NT2/D1 (cell line): ENCODE results near the gene HSD17B1.

Source experiments
- YY1 ChIP-seq: IDR thresholded peaks from 2 replicates; pipeline ENCODE4 v1.6.1; 2011; ENCODE audit not compliant: insufficient read length, insufficient read depth
- ZNF274 ChIP-seq: IDR thresholded peaks from 2 replicates; pipeline ENCODE4 v1.6.1; 2011; ENCODE audit warnings: mild to moderate bottlenecking, low read depth, low read length

DNA sequence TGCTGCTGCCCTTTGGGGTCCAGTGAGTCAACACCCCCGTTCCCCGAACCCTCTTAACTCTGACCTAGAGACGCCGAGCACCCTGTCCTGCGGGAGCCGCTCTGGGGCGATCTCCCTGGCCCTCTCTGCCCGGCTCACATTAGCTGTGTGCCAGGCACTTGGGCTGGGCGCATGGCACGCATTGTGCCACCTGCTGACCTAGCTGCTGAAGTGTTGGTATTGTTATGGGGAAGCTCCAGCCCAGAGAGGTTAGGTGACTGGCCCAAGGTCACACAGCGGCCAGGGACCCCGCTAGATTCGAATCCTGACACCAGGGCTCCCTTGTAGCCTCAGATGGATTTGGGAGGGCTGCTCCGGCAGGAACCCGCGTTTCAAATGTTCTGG lies 1.1 kb downstream of the HSD17B1 start:
- no peak for TF ChIP-seq YY1
- no peak for TF ChIP-seq ZNF274
